Thoracic aorta (tissue), 2 donors: ENCODE data around the gene PPHLN1. TPM values are rescaled to one million over a fixed set of nuclear protein-coding genes. Genes with fewer than 3 reads are reported as not detected.
A peak's percentile ranks its signal among the peaks of the same experiment; 100 is the strongest.

ENCODE experiments used
- ATAC-seq: fragments of 150-250 bp; one replicate; pipeline ENCODE4 v1.8.0; 2017; ENCODE audit warnings: low read depth; ENCODE audit not compliant: insufficient number of reproducible peaks, low FRiP score
- DNase-seq: peaks from one replicate; pipeline ENCODE4 v3.0.0-alpha.2; 2020; ENCODE audit warnings: low spot score
- H3K27ac ChIP-seq, 2 donors: fragments of 200-600 bp; sonication (generic); 1 replicate in 1 of 2; 2 replicates in 1 of 2; pipeline ENCODE4 v1.5.1; 2016; ENCODE audit warnings: mild to moderate bottlenecking in 2 of 2, moderate library complexity in 2 of 2
- H3K27me3 ChIP-seq: fragments of 200-600 bp; sonication (generic); replicated peaks from 2 replicates; pipeline ENCODE4 v1.6.0; 2016; ENCODE audit warnings: mild to moderate bottlenecking; ENCODE audit not compliant: insufficient read depth
- H3K36me3 ChIP-seq: fragments of 200-600 bp; sonication (generic); one replicate; pipeline ENCODE4 v1.5.1; 2016
- H3K4me1 ChIP-seq, 2 donors: fragments of 200-600 bp; sonication (generic); 1 replicate in 1 of 2; 2 replicates in 1 of 2; pipeline versions ENCODE4 v1.5.1 to v1.6.0; 2016; ENCODE audit warnings: low read depth in 2 of 2, mild to moderate bottlenecking in 1 of 2; ENCODE audit not compliant: control insufficient read depth in 1 of 2
- H3K4me3 ChIP-seq: fragments of 200-600 bp; sonication (generic); 2 replicates; pipeline ENCODE4 v1.5.1; 2016; ENCODE audit warnings: mild to moderate bottlenecking
- H3K9me3 ChIP-seq: fragments of 200-600 bp; sonication (generic); 2 replicates; pipeline ENCODE4 v1.5.1; 2016
- total RNA-seq, 2 donors: library from RNA; depleted of rRNA; stranded (reverse); fragments of >200 nt; gene quantifications; one replicate each; pipeline versions ENCODE4 v1.1.0 to v1.2.3, GENCODE V29; 2016
- TF ChIP-seq, protein P1 (sequence below): fragments of 200-600 bp; sonication (generic); IDR thresholded peaks from one replicate; pipeline ENCODE4 v1.5.1; 2019; ENCODE audit warnings: antibody characterized with exemption

The PPHLN1 gene
- total RNA-seq, 2 donors from 2014 or later = 41.7 to 95.8 TPM

DNA sequence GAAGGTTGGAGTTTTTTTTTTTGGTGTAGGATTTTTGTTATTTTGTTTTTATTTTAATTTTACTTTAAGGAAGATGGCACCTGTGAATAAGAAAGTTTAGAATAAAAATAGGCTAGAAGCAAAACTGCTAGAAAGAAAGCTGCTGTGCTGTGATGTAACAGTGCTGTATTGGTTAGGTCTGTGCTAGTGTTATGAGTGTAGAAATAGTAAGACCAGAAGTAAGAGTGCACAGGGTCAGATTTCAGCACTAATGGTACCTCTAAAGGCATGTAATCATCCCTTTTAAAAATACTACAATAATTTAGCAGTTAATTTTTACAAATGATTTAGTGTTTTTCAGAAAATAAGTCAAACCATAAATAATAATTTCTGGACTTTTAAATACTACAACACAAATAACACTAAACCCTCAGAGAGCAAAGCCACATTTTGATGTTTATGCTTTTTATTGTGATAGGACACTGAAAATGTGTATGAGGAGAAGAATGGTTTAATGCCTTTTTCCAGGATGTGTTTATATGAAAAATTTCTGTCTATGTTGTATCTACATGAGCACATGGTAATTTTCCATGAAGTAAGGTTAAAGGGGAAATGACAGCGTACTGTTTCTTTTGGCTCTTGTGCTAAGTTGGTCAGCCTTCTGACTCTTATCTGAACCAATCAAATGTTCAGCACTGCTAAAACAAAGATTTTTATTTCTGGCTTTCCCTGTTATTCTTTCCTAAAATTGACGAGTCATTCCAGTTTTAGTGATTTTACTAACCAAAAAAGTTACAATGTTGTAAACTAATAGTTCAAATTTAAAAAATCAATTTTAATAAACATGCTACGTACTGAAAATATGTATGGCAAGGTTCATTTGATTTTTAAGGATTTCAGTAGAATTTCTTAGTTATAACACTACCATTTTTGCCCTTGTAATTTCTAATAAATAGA is 96.1 kb downstream of the PPHLN1 start:
- peak overlapping the region; percentile 43 for H3K4me3 ChIP-seq
- H3K27ac ChIP-seq = peak overlapping the region; percentile 60 to 79
- H3K36me3 ChIP-seq = no peaks in the 10 kb centered on the region
- H3K9me3 ChIP-seq = no peaks in the 10 kb centered on the region
- no peaks in the 10 kb centered on the region for H3K27me3 ChIP-seq
- TF ChIP-seq, protein P1, sequence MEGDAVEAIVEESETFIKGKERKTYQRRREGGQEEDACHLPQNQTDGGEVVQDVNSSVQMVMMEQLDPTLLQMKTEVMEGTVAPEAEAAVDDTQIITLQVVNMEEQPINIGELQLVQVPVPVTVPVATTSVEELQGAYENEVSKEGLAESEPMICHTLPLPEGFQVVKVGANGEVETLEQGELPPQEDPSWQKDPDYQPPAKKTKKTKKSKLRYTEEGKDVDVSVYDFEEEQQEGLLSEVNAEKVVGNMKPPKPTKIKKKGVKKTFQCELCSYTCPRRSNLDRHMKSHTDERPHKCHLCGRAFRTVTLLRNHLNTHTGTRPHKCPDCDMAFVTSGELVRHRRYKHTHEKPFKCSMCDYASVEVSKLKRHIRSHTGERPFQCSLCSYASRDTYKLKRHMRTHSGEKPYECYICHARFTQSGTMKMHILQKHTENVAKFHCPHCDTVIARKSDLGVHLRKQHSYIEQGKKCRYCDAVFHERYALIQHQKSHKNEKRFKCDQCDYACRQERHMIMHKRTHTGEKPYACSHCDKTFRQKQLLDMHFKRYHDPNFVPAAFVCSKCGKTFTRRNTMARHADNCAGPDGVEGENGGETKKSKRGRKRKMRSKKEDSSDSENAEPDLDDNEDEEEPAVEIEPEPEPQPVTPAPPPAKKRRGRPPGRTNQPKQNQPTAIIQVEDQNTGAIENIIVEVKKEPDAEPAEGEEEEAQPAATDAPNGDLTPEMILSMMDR = no peak
- H3K4me1 ChIP-seq = peaks cover 13 to 41% of the 10 kb centered on the region in 2 donors
- DNase-seq (no peak), ATAC-seq (peak; percentile 99)

- Histone ChIP-seq H3K27me3 (no peaks in the 10 kb centered on the region), H3K27ac (peak overlapping the region; percentile 60 to 79), H3K9me3 (no peaks in the 10 kb centered on the region), H3K4me3 (peak overlapping the region; percentile 43), H3K36me3 (no peaks in the 10 kb centered on the region), H3K4me1 (peaks cover 13 to 41% of the 10 kb centered on the region in 2 donors)
- no peak for ATAC-seq
- no peak for DNase-seq
- TF ChIP-seq, protein P1 = no peak
These were observed 96.8 kb downstream of the PPHLN1 start for GRCh38 chr12:42422785-42423184.

DNA sequence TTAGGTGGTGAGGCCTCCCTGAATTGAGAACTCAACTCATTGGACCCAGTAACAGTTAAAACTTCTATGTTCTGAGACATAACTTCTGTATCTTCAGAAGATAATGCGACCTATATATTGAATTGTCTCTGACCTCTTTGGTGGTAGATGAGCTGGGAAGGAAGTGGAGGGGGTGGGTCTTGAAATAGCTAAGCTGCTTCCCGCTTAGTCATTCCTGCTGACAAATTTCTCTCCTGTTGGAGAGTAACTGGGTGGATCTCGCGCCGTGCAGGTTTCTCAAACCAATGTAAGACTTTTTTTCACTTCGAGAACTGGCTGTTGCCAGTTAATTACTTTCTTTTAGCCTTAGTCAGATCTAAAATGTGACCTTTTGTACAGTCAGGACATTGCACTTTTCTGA is 100.8 kb downstream of the PPHLN1 start:
- TF ChIP-seq, protein P1 = no peak
- no peaks in the 10 kb centered on the region for H3K9me3 ChIP-seq
- no peak for ATAC-seq
- H3K4me1 ChIP-seq = peaks cover 13 to 28% of the 10 kb centered on the region in 2 donors
- no peaks in the 10 kb centered on the region for H3K27me3 ChIP-seq
- no peak for DNase-seq
- H3K4me3 ChIP-seq = no peak overlapping the region
- H3K27ac ChIP-seq = no peak overlapping the region
- H3K36me3 ChIP-seq = peaks cover 4% of the 10 kb centered on the region

DNA sequence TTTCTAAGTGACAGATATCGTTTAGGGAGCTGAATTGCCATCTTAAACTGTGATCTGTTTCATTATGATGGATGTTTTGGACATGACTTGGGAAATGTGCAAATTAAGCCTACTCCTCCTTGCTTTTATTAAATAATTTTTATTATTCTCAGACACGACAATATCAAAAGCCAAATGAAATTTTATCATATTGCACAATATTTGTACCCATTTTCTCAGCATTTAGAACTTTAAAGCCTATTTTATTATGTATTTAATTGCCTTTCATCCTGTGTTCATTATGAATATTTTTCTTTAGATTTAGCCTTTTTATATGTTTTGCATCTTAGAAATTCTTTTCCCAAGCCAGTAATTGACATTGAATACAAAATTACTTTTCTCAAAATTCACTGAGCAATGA is 102.9 kb downstream of the PPHLN1 start:
- H3K4me3 ChIP-seq = no peak overlapping the region
- ATAC-seq (no peak), DNase-seq (no peak)
- H3K27me3 ChIP-seq = no peaks in the 10 kb centered on the region
- TF ChIP-seq, protein P1 = no peak
- H3K4me1 ChIP-seq = peaks cover 2 to 8% of the 10 kb centered on the region in 2 donors
- H3K36me3 ChIP-seq = peaks cover 7% of the 10 kb centered on the region
- no peak overlapping the region for H3K27ac ChIP-seq
- no peaks in the 10 kb centered on the region for H3K9me3 ChIP-seq

DNA sequence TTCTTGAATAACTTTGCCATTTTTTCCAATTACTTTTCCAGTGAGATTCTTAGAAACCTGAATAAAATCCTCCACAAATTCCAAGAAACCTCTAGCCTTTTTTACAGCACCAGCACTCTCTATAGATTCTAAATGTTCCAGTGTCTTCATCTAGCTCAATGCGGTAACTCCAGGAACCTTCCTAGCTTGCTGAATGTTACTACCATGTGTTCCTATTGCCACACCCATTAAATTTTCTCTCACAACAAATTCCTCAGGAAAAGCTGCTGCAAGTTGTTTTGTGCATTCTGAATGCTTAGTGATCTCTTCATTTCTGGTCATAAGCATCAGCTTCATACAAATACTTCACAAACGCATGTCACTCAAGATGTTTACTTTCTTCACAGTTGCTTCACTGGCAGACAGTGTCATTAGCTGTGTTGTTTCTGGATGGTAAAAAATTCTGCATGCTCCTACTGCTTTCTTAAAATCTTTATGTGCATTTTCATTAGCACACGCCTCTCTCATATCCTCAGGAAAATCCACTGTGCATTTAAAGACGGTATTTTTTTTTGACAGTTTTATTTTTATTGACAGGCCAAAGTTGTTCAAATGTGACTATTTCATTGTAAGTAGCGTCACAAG is 106.7 kb downstream of the PPHLN1 start:
- Histone ChIP-seq H3K27ac (no peak overlapping the region), H3K9me3 (no peaks in the 10 kb centered on the region), H3K36me3 (peaks cover 7% of the 10 kb centered on the region), H3K4me1 (no peaks in the 10 kb centered on the region), H3K4me3 (no peak overlapping the region), H3K27me3 (no peaks in the 10 kb centered on the region)
- ATAC-seq (no peak), DNase-seq (no peak)
- TF ChIP-seq, protein P1 = no peak
